Measurements from ENCODE around the gene TRIM8. TPM values are rescaled to one million over a fixed set of nuclear protein-coding genes. Genes with fewer than 3 reads are reported as not detected.

TRIM8 gene
- total RNA-seq, 1 experiment from 2014 or later: 73.4 TPM

- in situ Hi-C loops (cut with HindIII; ENCODE audit: low pct_unique_long_range_greater_than_20kb, low sequenced_read_pairs): no loop called here
- DNase-seq (ENCODE audit: low read depth): peak; percentile 93
These were observed 14.3 kb upstream of the TRIM8 start for GRCh38 chr10:102629661-102630614.

GRCh38 chr10:102630663-102631062, 13.6 kb upstream of the TRIM8 start:
- in situ Hi-C loops (cut with HindIII; ENCODE audit: low pct_unique_long_range_greater_than_20kb, low sequenced_read_pairs): no loop called here

GRCh38 chr10:102631525-102632393, 12.5 kb upstream of the TRIM8 start:
- no peak for DNase-seq (ENCODE audit: low read depth)
- in situ Hi-C loops (cut with HindIII; ENCODE audit: low pct_unique_long_range_greater_than_20kb, low sequenced_read_pairs): no loop called here

More at GRCh38 chr10:102630663-102631062, 13.6 kb upstream of the TRIM8 start:
- no peak for DNase-seq (ENCODE audit: low read depth)

- in situ Hi-C loops (cut with HindIII; ENCODE audit: low pct_unique_long_range_greater_than_20kb, low sequenced_read_pairs): no loop called here
These were observed 11.7 kb upstream of the TRIM8 start for GRCh38 chr10:102632394-102633111.

GRCh38 chr10:102633287-102633686, 11.0 kb upstream of the TRIM8 start:
- in situ Hi-C loops (cut with HindIII; ENCODE audit: low pct_unique_long_range_greater_than_20kb, low sequenced_read_pairs): no loop called here
- no peak for DNase-seq (ENCODE audit: low read depth)

More at GRCh38 chr10:102632394-102633111, 11.7 kb upstream of the TRIM8 start:
- no peak for DNase-seq (ENCODE audit: low read depth)

GRCh38 chr10:102633848-102634247, 10.4 kb upstream of the TRIM8 start:
- in situ Hi-C loops (cut with HindIII; ENCODE audit: low pct_unique_long_range_greater_than_20kb, low sequenced_read_pairs): no loop called here
- no peak for DNase-seq (ENCODE audit: low read depth)

GRCh38 chr10:102634686-102635085, 9.6 kb upstream of the TRIM8 start:
- in situ Hi-C loops (cut with HindIII; ENCODE audit: low pct_unique_long_range_greater_than_20kb, low sequenced_read_pairs): no loop called here
- DNase-seq (ENCODE audit: low read depth): no peak

- no peak for DNase-seq (ENCODE audit: low read depth)
- in situ Hi-C loops (cut with HindIII; ENCODE audit: low pct_unique_long_range_greater_than_20kb, low sequenced_read_pairs): no loop called here
These were observed 8.9 kb upstream of the TRIM8 start for GRCh38 chr10:102635377-102635776.

- DNase-seq (ENCODE audit: low read depth): no peak
- in situ Hi-C loops (cut with HindIII; ENCODE audit: low pct_unique_long_range_greater_than_20kb, low sequenced_read_pairs): no loop called here
These were observed 4.7 kb upstream of the TRIM8 start for GRCh38 chr10:102639537-102639936.

GRCh38 chr10:102641402-102641801, 2.9 kb upstream of the TRIM8 start:
- in situ Hi-C loops (cut with HindIII; ENCODE audit: low pct_unique_long_range_greater_than_20kb, low sequenced_read_pairs): no loop called here
- no peak for DNase-seq (ENCODE audit: low read depth)

GRCh38 chr10:102641880-102642735, 2.2 kb upstream of the TRIM8 start:
- peak; percentile 96 for DNase-seq (ENCODE audit: low read depth)
- in situ Hi-C loops (cut with HindIII; ENCODE audit: low pct_unique_long_range_greater_than_20kb, low sequenced_read_pairs): no loop called here

GRCh38 chr10:102642736-102643335, 1.4 kb upstream of the TRIM8 start:
- in situ Hi-C loops (cut with HindIII; ENCODE audit: low pct_unique_long_range_greater_than_20kb, low sequenced_read_pairs): no loop called here
- peak; percentile 74 for DNase-seq (ENCODE audit: low read depth)

- in situ Hi-C loops (cut with HindIII; ENCODE audit: low pct_unique_long_range_greater_than_20kb, low sequenced_read_pairs): no loop called here
- peak; percentile 83 for DNase-seq (ENCODE audit: low read depth)
These were observed 778 bp upstream of the TRIM8 start for GRCh38 chr10:102643336-102644065.

GRCh38 chr10:102644646-102645387, 538 bp downstream of the TRIM8 start:
- in situ Hi-C loops (cut with HindIII; ENCODE audit: low pct_unique_long_range_greater_than_20kb, low sequenced_read_pairs): no loop called here
- peak; percentile 76 for DNase-seq (ENCODE audit: low read depth)

GRCh38 chr10:102645388-102645740, 1.1 kb downstream of the TRIM8 start:
- peak; percentile 87 for DNase-seq (ENCODE audit: low read depth)
- in situ Hi-C loops (cut with HindIII; ENCODE audit: low pct_unique_long_range_greater_than_20kb, low sequenced_read_pairs): no loop called here
